OCI-LY1 (cell line): ENCODE measurements around the gene CDK9.

Experiments used
- EZH2 ChIP-seq: fragments of 200-600 bp; sonication (generic), shearing (Covaris generic); IDR thresholded peaks from 2 replicates; pipeline ENCODE4 v1.8.0; 2017; ENCODE audit warnings: borderline replicate concordance, mixed run types, mild to moderate bottlenecking, antibody characterized with exemption, low read length, moderate library complexity, mixed read lengths
- TF ChIP-seq, protein P1 (sequence below): fragments of 200-600 bp; sonication (generic), shearing (Covaris generic); IDR thresholded peaks from 2 replicates; pipeline ENCODE4 v1.5.1; 2017; ENCODE audit warnings: mild to moderate bottlenecking, antibody characterized with exemption, low read length, moderate library complexity, mixed read lengths

DNA sequence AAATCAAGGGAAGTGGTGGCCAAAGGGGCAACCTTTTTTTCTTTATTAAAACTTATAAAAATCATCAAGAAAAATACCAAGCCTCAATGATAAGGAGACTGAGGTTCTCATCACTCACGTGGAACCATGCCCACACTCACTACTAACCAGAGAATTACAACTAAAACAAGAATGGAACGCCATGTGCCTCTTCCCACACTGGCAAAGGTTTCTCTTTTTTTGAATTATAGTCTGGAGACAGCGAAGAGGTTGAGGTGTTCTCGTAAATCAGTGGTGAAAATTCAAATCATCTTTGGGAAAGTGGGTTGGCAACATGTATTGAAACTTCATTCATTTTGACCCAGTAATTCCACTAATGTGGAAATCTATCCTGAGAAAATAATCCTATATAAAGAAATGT is 36.3 kb downstream of the CDK9 start:
- TF ChIP-seq, protein P1, sequence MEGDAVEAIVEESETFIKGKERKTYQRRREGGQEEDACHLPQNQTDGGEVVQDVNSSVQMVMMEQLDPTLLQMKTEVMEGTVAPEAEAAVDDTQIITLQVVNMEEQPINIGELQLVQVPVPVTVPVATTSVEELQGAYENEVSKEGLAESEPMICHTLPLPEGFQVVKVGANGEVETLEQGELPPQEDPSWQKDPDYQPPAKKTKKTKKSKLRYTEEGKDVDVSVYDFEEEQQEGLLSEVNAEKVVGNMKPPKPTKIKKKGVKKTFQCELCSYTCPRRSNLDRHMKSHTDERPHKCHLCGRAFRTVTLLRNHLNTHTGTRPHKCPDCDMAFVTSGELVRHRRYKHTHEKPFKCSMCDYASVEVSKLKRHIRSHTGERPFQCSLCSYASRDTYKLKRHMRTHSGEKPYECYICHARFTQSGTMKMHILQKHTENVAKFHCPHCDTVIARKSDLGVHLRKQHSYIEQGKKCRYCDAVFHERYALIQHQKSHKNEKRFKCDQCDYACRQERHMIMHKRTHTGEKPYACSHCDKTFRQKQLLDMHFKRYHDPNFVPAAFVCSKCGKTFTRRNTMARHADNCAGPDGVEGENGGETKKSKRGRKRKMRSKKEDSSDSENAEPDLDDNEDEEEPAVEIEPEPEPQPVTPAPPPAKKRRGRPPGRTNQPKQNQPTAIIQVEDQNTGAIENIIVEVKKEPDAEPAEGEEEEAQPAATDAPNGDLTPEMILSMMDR = no peak
- no peak for TF ChIP-seq EZH2
